Transverse colon (tissue), 3 donors: ENCODE results near the gene PCDHB7.
"Not testable (repeated sequence)": the region's sequence is repeated elsewhere in the genome, so short reads cannot be mapped to it uniquely, and the experiment has no call there.

Source experiments
- CTCF ChIP-seq, 5 experiments: fragments of 200-600 bp in 3 of 5; fragments of 450-650 bp in 2 of 5; sonication (generic) in 3 of 5; IDR thresholded peaks; 1 replicate in 2 of 5; 2 replicates in 3 of 5; pipeline ENCODE4 v1.5.1; 2016 to 2017; ENCODE audit warnings: antibody characterized with exemption in 5 of 5, inconsistent platforms in 3 of 5, mild to moderate bottlenecking in 2 of 5, moderate library complexity in 1 of 5
- EP300 ChIP-seq: sonication (generic); formaldehyde crosslinking; IDR thresholded peaks from one replicate; pipeline ENCODE4 v1.6.1; 2017; ENCODE audit warnings: antibody characterized with exemption, low read depth
- POLR2A ChIP-seq: fragments of 450-650 bp; IDR thresholded peaks from one replicate; pipeline ENCODE4 v1.6.1; 2016; ENCODE audit warnings: antibody characterized with exemption, mild to moderate bottlenecking, moderate library complexity

DNA sequence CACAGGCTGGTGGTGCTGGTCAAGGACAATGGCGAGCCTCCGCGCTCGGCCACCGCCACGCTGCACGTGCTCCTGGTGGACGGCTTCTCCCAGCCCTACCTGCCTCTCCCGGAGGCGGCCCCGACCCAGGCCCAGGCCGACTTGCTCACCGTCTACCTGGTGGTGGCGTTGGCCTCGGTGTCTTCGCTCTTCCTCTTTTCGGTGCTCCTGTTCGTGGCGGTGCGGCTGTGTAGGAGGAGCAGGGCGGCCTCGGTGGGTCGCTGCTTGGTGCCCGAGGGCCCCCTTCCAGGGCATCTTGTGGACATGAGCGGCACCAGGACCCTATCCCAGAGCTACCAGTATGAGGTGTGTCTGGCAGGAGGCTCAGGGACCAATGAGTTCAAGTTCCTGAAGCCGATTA lies 43.6 kb downstream of the PCDHB7 start:
- TF ChIP-seq CTCF (IDR thresholded peaks at IDR 0.05); POLR2A; EP300: not testable (repeated sequence)
